AG04450 (cell line): Measurements from ENCODE around the gene PXK. TPM values are rescaled to one million over a fixed set of nuclear protein-coding genes. Genes with fewer than 3 reads are reported as not detected.
A peak's percentile ranks its signal among the peaks of the same experiment; 100 is the strongest.

Experiments used
- CTCF ChIA-PET: fragments of 300-600, 350-600 bp; formaldehyde crosslinking; extraction: SDS; loops from one replicate; lab custom pipeline; 2022; ENCODE audit warnings: antibody characterized with exemption, inconsistent platforms; lab: Charles Lee
- POLR2A ChIA-PET: fragments of 350-600 bp; formaldehyde crosslinking; extraction: SDS; loops from one replicate; lab custom pipeline; 2021; ENCODE audit warnings: antibody characterized with exemption, inconsistent platforms; lab: Yijun Ruan, JAX
- DNase-seq: peaks from one replicate; pipeline ENCODE4 v3.0.0-alpha.2; 2011; ENCODE audit warnings: low read depth, low spot score
- H3K27ac ChIP-seq: one replicate; pipeline ENCODE4 v1.5.1; 2012; ENCODE audit warnings: low read depth, low read length, control low read depth
- H3K27me3 ChIP-seq: one replicate; pipeline ENCODE4 v1.6.0; 2012; ENCODE audit warnings: low read length; ENCODE audit not compliant: control insufficient read depth, insufficient read depth
- H3K4me3 ChIP-seq: 2 replicates; pipeline ENCODE4 v1.5.1; 2011; ENCODE audit warnings: mild to moderate bottlenecking, low read depth, low read length, control low read depth
- H3K9me3 ChIP-seq: 2 replicates; pipeline ENCODE4 v1.5.1; 2012; ENCODE audit warnings: low read length; ENCODE audit not compliant: control insufficient read depth, insufficient read depth
- CTCF ChIP-seq: IDR thresholded peaks from 2 replicates; pipeline ENCODE4 v1.5.1; 2011; ENCODE audit warnings: low read depth, low read length, control low read depth, inconsistent platforms
- polyA plus RNA-seq: library from polyadenylated mRNA; depleted of rRNA; stranded (reverse); fragments of >200 nt; gene quantifications from 2 replicates; pipeline ENCODE4 v1.2.3, GENCODE V29; 2011

PXK gene
- polyA plus RNA-seq, 1 experiment, result 70.3 TPM

GRCh38 chr3:58334013-58334321 lies 1.3 kb downstream of the PXK start:
- ChIA-PET POLR2A (interaction anchor here (0.7 to 3.3 kb wide), 4 partner anchors 25 to 59 kb away, joined by 4 to 22 read pairs (median 8); no protein-coding TSS in a partner anchor), CTCF (interaction anchor here (1.3 to 1.5 kb wide), 2 partner anchors 81 to 296 kb away, joined by 3 to 4 read pairs; no protein-coding TSS in a partner anchor)
- Histone ChIP-seq H3K4me3 (peak overlapping the region; percentile 84), H3K27ac (no peak overlapping the region), H3K27me3 (no peaks in the 10 kb centered on the region), H3K9me3 (no peaks in the 10 kb centered on the region; the same call in 1 of the 2 replicates)
- DNase-seq, result no peak
- TF ChIP-seq CTCF, result no peak

GRCh38 chr3:58334506-58334884 lies 1.8 kb downstream of the PXK start:
- Histone ChIP-seq H3K27ac (peak overlapping the region; percentile 96), H3K4me3 (peak overlapping the region; percentile 84), H3K27me3 (no peaks in the 10 kb centered on the region), H3K9me3 (no peaks in the 10 kb centered on the region; the same call in 1 of the 2 replicates)
- no peak for TF ChIP-seq CTCF
- no peak for DNase-seq
- CTCF ChIA-PET, result interaction anchor here (0.6 to 2.0 kb wide), 7 partner anchors 8 to 296 kb away, joined by 3 to 7 read pairs (median 4); no protein-coding TSS in a partner anchor
- POLR2A ChIA-PET, result interaction anchor here (0.6 to 3.3 kb wide), 8 partner anchors 8 to 79 kb away, joined by 3 to 22 read pairs (median 4); no protein-coding TSS in a partner anchor

DNA sequence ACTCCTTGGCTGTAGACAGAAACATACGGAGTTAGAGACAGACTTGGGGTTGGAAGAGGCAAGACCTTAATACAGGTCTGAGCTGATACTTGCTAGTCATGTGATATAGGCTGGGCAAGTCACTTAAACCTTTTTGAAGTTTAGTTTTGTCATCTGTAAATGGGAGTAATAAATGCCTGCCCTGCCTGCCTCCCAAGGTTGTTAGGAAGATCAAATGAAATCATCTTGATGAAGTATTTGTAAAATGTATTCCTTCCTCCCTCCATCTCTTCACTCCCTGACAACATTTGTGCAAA lies 2.9 kb downstream of the PXK start:
- CTCF ChIA-PET, result interaction anchor here (1.0 to 2.4 kb wide), 7 partner anchors 10 to 168 kb away, joined by 3 to 13 read pairs (median 4); partner anchors contain the start of genes HTD2 and RPP14

DNA sequence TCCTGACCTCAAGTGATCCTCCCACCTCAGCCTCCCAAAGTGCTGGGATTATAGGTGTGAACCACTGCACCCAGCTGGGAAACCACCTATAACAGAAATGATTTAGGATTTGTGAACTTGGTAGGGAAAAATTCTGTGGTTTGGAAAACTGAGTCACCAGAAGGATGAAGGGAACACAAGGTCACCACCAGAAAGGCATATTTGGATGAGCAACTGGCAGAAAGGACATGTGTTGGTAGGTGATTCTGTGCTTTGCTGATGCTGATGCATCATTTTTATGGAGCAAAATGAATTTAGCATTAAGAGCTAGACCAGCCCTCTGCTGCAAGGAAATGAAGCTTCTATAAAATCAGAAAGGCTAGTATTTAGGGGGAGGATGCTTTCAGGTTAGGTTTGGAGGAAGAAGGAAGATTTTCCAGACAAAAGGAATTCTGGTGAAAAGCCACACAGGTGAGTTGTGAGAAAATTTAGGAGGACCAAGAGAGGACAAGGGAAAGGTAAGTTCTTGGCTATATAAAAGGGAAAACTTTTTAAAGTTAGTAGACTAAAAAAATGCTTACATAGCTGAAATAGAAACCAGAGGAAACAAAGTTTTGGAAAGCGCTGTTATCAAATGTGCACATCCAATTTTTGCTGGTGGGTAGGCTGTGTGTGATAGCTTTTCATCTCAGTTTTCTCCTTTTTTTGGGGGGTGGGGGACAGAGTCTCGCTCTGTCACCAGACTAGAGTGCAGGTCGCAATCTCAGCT lies 3.6 kb downstream of the PXK start:
- Histone ChIP-seq H3K4me3 (no peak overlapping the region), H3K9me3 (no peaks in the 10 kb centered on the region; the same call in 1 of the 2 replicates), H3K27me3 (no peaks in the 10 kb centered on the region), H3K27ac (peak overlapping the region; percentile 12)
- no peak for TF ChIP-seq CTCF
- CTCF ChIA-PET, result interaction anchor here (1.6 to 2.4 kb wide), 4 partner anchors 10 to 30 kb away, joined by 3 to 13 read pairs (median 6); partner anchors contain the start of genes HTD2 and RPP14
- POLR2A ChIA-PET, result interaction anchor here (0.6 to 3.3 kb wide), 5 partner anchors 48 to 159 kb away, joined by 3 to 22 read pairs (median 4); no protein-coding TSS in a partner anchor
- DNase-seq, result no peak

More for the DNA sequence above, 2.9 kb downstream of the PXK start:
- H3K9me3 ChIP-seq, result no peaks in the 10 kb centered on the region; the same call in 1 of the 2 replicates
- POLR2A ChIA-PET, result interaction anchor here (0.7 to 3.3 kb wide), 5 partner anchors 11 to 156 kb away, joined by 3 to 22 read pairs (median 6); no protein-coding TSS in a partner anchor
- no peaks in the 10 kb centered on the region for H3K27me3 ChIP-seq
- H3K27ac ChIP-seq, result peak overlapping the region; percentile 96
- DNase-seq, result no peak
- TF ChIP-seq CTCF, result no peak
- H3K4me3 ChIP-seq, result peak overlapping the region; percentile 84
